ENCODE data around the gene NMRK2. TPM values are rescaled to one million over a fixed set of nuclear protein-coding genes. Genes with fewer than 3 reads are reported as not detected.
"Not testable (repeated sequence)": the region's sequence is repeated elsewhere in the genome, so short reads cannot be mapped to it uniquely, and the experiment has no call there.

NMRK2 gene
- polyA plus RNA-seq, 2 of the 4 experiments (the other 2 are of a cell fraction), result not detected

DNA sequence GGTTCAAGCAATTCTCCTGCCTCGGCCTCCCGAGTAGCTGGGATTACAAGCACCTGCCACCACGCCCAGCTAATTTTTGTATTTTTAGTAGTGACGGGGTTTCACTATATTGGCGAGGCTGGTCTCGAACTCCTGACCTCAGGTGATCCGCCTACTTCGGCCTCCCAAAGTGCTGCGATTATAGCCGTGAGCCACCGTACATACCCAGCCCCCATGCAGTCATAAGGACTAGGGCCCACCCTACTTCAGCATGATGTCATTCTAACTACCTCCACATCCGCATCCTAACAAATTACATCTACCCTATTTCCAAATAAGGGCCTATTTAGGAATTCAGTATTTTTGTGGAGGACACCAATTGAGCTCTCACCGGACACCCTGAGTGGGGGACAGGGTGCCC is 22.4 kb downstream of the NMRK2 start:
- DNase-seq (ENCODE audit: low read depth in 1 of 2, low spot score in 1 of 2); H3K4me3 ChIP-seq; POLR2A ChIA-PET; H3K27ac ChIP-seq; H3K4me2 ChIP-seq; H3K9me3 ChIP-seq; ATAC-seq; FAIRE-seq; H3K4me1 ChIP-seq: not testable (repeated sequence)
- 0 out of 2 replicates have a peak, but pooled peaks have one; percentile 26 for TF ChIP-seq POLR2AphosphoS2 (conservative IDR thresholded peaks at IDR 0.05; ENCODE audit: low read length)
- 91% methylated on average over 12 of the region's 13 CpGs for WGBS (ENCODE audit: missing lambda C conversion rate)
- CTCF ChIA-PET, result interaction anchor here (1.0 kb wide), 1 partner anchor 134 kb away, joined by 4 read pairs; no protein-coding TSS in a partner anchor

DNA sequence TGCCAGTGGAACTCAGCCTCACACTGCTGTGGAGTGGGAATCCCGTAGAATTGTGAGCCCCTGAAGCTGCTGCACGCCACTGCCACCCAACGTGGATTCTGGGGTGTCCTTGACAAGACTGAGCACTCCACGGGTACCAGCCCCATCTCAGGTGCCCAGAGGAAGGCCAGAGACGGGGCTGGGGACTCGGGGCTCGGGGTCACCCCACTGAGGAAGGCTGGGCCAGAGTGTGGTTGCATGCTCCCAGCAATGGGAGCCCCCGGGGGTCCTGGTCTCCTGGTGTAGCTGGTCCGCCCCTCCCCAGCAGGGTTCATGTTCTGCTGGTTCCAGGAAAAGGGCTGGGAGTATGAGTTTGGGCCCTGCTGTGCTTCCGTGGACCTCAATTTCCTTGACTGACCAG is 22.8 kb downstream of the NMRK2 start:
- H3K4me1 ChIP-seq, result peaks cover 5% of the 10 kb centered on the region; the same call in 1 of the 3 replicates
- H3K4me2 ChIP-seq, result no peak overlapping the region
- no CpG with 5 or more reads among the region's 10 CpGs for WGBS (ENCODE audit: missing lambda C conversion rate)
- ChIA-PET CTCF (no interaction called here), POLR2A (no interaction called here)
- TF ChIP-seq, protein P1, sequence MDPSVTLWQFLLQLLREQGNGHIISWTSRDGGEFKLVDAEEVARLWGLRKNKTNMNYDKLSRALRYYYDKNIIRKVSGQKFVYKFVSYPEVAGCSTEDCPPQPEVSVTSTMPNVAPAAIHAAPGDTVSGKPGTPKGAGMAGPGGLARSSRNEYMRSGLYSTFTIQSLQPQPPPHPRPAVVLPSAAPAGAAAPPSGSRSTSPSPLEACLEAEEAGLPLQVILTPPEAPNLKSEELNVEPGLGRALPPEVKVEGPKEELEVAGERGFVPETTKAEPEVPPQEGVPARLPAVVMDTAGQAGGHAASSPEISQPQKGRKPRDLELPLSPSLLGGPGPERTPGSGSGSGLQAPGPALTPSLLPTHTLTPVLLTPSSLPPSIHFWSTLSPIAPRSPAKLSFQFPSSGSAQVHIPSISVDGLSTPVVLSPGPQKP (IDR thresholded peaks at IDR 0.05; ENCODE audit: low read depth, low read length), result no peak
- TF ChIP-seq ZC3H11A (IDR thresholded peaks at IDR 0.05) (no peak), JUNB (IDR thresholded peaks at IDR 0.05) (no peak), NPAS2 (CRISPR knock-in tag; IDR thresholded peaks at IDR 0.05; ENCODE audit: borderline replicate concordance) (no peak), ZNF302 (CRISPR knock-in tag; IDR thresholded peaks at IDR 0.05) (no peak)
- no peak for FAIRE-seq
- ATAC-seq, result no peak
- no peak overlapping the region for H3K4me3 ChIP-seq
- DNase-seq (ENCODE audit: low read depth in 1 of 2, low spot score in 1 of 2), result no peak
- H3K9me3 ChIP-seq, result no peaks in the 10 kb centered on the region
- no peak overlapping the region for H3K27ac ChIP-seq

DNA sequence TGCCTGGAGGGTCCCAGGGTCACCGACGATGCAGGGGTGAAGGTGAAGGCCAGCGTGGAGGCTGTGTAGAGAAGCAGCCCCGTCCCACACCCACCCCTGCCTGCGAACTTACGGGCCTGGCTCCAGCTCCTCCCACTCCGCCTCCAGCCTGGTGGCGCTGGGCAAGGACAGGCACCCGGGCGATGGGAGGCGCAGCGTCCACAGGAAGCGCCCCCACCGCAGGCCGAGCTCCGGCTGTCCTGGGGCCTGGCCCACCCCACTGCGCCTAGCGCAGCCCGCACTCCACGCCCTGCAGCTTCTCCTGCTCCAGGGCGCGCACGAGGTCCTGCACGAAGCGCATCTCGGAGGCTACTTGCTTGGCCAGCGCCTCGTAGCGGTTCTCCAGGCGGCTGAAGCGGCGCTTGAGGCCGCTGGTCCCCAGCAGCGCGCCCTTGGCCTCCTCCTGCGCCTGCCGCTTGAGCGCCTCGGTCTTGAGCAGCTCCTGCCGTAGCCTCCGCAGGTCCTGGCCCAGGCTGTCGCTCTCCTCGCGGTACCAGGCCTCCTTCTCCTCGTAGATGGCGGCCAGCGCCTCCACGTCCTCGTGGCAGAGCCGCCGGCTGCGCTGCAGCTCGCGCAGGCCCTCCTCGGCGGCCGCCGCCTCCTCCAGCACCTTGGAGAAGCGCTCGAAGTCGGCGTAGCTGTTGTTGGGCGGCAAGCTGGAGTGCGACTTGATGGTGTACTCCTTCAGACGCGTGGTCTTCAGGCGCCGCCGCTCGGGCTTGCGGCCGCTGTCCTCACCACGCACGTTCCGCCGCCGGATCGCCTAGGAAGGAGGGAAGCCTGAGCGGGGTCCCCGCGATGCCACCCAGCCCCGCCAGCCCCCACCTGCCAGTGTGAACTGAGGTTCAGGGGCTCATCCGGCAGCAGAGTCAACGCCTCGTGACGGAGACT is 26.2 kb downstream of the NMRK2 start:
- Histone ChIP-seq H3K4me1 (no peaks in the 10 kb centered on the region), H3K27ac (no peak overlapping the region), H3K4me2 (no peak overlapping the region), H3K9me3 (no peaks in the 10 kb centered on the region), H3K4me3 (no peak overlapping the region)
- 97% methylated on average over 43 of the region's 86 CpGs for WGBS (ENCODE audit: missing lambda C conversion rate)
- TF ChIP-seq, protein P2, sequence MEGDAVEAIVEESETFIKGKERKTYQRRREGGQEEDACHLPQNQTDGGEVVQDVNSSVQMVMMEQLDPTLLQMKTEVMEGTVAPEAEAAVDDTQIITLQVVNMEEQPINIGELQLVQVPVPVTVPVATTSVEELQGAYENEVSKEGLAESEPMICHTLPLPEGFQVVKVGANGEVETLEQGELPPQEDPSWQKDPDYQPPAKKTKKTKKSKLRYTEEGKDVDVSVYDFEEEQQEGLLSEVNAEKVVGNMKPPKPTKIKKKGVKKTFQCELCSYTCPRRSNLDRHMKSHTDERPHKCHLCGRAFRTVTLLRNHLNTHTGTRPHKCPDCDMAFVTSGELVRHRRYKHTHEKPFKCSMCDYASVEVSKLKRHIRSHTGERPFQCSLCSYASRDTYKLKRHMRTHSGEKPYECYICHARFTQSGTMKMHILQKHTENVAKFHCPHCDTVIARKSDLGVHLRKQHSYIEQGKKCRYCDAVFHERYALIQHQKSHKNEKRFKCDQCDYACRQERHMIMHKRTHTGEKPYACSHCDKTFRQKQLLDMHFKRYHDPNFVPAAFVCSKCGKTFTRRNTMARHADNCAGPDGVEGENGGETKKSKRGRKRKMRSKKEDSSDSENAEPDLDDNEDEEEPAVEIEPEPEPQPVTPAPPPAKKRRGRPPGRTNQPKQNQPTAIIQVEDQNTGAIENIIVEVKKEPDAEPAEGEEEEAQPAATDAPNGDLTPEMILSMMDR (IDR thresholded peaks at IDR 0.05), result no peak
- no peak for TF ChIP-seq ZC3H11A (IDR thresholded peaks at IDR 0.05)
- no peak for TF ChIP-seq MAFK (IDR thresholded peaks at IDR 0.05; ENCODE audit: partially characterized antibody)
- TF ChIP-seq KDM1A (IDR thresholded peaks at IDR 0.05; ENCODE audit: low read depth), result no peak
- no peak for TF ChIP-seq HOXA7 (CRISPR knock-in tag; IDR thresholded peaks at IDR 0.05)
- no peak for TF ChIP-seq HES2 (IDR thresholded peaks at IDR 0.05)
- no peak for TF ChIP-seq CHD2 (IDR thresholded peaks at IDR 0.05; ENCODE audit: low read length, partially characterized antibody)
- no peak for TF ChIP-seq HOXB5 (CRISPR knock-in tag; IDR thresholded peaks at IDR 0.05)
- TF ChIP-seq RNF2 (IDR thresholded peaks at IDR 0.05; ENCODE audit: borderline replicate concordance, low read depth), result no peak
- no peak for TF ChIP-seq PBX3 (IDR thresholded peaks at IDR 0.05)
- TF ChIP-seq HEYL (CRISPR knock-in tag; IDR thresholded peaks at IDR 0.05), result no peak
- ATAC-seq, result 0 out of 6 replicates have a peak, but pooled peaks of 1 of the 2 experiments have one; percentile 10
- FAIRE-seq, result no peak
- CTCF ChIA-PET, result interaction anchor here (1.0 to 1.8 kb wide), 2 partner anchors 138 to 181 kb away, joined by 4 read pairs; no protein-coding TSS in a partner anchor
- POLR2A ChIA-PET, result no interaction called here
- no peak for DNase-seq (ENCODE audit: low read depth in 1 of 2, low spot score in 1 of 2)
